Measurements from ENCODE around the gene KCNJ15.

KCNJ15 gene

DNA sequence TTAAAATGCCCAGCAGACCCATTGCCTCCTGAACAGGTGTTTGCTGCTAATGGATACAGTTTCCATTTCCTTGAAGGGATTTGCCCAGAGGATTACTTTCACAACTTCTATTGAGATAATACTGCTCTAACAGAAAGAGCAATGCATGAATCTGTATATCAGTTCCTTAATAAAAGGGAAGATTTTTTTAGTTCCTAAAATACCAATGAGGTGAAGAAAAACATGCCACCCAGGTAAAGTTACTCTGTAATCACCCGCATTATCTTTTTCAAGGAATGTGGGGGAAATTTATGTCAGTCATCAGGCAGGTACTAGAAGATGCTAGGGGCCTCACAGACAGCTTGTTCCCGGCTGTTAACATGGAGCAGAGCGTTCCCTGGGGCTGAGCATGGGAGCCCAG lies 41.1 kb downstream of the KCNJ15 start:
- no peak for DNase-seq (ENCODE audit: low read depth)
- H3K4me3 ChIP-seq (ENCODE audit: low read depth, low read length), result no peak overlapping the region
- TF ChIP-seq POLR2A (IDR thresholded peaks at IDR 0.05; ENCODE audit: extremely low read depth, insufficient read length) (no peak), MYC (IDR thresholded peaks at IDR 0.05; ENCODE audit: low read depth, low read length) (no peak)
- TF ChIP-seq, protein P1, sequence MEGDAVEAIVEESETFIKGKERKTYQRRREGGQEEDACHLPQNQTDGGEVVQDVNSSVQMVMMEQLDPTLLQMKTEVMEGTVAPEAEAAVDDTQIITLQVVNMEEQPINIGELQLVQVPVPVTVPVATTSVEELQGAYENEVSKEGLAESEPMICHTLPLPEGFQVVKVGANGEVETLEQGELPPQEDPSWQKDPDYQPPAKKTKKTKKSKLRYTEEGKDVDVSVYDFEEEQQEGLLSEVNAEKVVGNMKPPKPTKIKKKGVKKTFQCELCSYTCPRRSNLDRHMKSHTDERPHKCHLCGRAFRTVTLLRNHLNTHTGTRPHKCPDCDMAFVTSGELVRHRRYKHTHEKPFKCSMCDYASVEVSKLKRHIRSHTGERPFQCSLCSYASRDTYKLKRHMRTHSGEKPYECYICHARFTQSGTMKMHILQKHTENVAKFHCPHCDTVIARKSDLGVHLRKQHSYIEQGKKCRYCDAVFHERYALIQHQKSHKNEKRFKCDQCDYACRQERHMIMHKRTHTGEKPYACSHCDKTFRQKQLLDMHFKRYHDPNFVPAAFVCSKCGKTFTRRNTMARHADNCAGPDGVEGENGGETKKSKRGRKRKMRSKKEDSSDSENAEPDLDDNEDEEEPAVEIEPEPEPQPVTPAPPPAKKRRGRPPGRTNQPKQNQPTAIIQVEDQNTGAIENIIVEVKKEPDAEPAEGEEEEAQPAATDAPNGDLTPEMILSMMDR (IDR thresholded peaks at IDR 0.05; ENCODE audit: low read depth, low read length), result no peak
- TF ChIP-seq, protein P2, sequence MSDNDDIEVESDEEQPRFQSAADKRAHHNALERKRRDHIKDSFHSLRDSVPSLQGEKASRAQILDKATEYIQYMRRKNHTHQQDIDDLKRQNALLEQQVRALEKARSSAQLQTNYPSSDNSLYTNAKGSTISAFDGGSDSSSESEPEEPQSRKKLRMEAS (IDR thresholded peaks at IDR 0.05; ENCODE audit: low read depth, low read length), result no peak

DNA sequence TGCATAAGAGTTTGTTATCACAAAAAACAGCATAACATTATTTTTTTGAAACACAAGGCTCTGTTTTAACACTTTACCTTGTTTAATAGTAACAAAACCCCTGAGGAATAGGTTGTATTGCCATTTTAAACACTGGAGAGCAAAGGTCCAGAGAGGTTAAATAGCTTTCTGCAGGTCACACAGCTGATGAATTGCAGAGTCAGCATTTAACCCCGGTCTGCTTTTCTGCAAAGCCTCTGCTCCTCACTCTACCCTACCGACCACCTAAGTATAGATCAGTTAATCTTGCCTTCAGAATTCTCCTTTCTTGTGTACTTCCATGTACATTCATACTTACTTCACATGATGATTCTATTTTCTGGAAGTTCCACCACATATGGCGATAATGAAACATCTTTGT lies 42.0 kb downstream of the KCNJ15 start:
- TF ChIP-seq, protein P1 (IDR thresholded peaks at IDR 0.05; ENCODE audit: low read depth, low read length), result no peak
- H3K4me3 ChIP-seq (ENCODE audit: low read depth, low read length), result no peak overlapping the region
- DNase-seq (ENCODE audit: low read depth), result no peak

DNA sequence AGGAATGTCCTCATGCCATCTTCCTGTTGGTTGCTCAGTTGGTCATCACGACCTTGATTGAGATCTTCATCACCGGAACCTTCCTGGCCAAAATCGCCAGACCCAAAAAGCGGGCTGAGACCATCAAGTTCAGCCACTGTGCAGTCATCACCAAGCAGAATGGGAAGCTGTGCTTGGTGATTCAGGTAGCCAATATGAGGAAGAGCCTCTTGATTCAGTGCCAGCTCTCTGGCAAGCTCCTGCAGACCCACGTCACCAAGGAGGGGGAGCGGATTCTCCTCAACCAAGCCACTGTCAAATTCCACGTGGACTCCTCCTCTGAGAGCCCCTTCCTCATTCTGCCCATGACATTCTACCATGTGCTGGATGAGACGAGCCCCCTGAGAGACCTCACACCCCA lies 42.9 kb downstream of the KCNJ15 start:
- TF ChIP-seq, protein P2 (IDR thresholded peaks at IDR 0.05; ENCODE audit: low read depth, low read length), result no peak
- TF ChIP-seq, protein P1 (IDR thresholded peaks at IDR 0.05; ENCODE audit: low read depth, low read length), result no peak
- TF ChIP-seq POLR2A (IDR thresholded peaks at IDR 0.05; ENCODE audit: extremely low read depth, insufficient read length) (no peak), MYC (IDR thresholded peaks at IDR 0.05; ENCODE audit: low read depth, low read length) (no peak)
- no peak overlapping the region for H3K4me3 ChIP-seq (ENCODE audit: low read depth, low read length)

DNA sequence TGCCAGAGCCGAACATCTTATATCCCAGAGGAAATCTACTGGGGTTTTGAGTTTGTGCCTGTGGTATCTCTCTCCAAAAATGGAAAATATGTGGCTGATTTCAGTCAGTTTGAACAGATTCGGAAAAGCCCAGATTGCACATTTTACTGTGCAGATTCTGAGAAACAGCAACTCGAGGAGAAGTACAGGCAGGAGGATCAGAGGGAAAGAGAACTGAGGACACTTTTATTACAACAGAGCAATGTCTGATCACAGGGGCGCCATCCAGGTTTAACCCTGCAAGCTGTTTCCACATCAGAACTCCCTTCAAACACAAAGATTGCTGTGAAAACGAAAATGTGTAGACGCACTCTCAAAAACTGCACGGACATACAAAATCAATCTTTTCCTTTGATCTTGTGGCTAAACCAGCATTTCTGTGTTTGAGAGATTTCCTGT lies 43.4 kb downstream of the KCNJ15 start:
- TF ChIP-seq POLR2A (IDR thresholded peaks at IDR 0.05; ENCODE audit: extremely low read depth, insufficient read length) (no peak), MYC (IDR thresholded peaks at IDR 0.05; ENCODE audit: low read depth, low read length) (no peak)
- TF ChIP-seq, protein P2 (IDR thresholded peaks at IDR 0.05; ENCODE audit: low read depth, low read length), result no peak
- TF ChIP-seq, protein P1 (IDR thresholded peaks at IDR 0.05; ENCODE audit: low read depth, low read length), result no peak
- no peak overlapping the region for H3K4me3 ChIP-seq (ENCODE audit: low read depth, low read length)
- DNase-seq (ENCODE audit: low read depth), result no peak

More for the DNA sequence above, 42.9 kb downstream of the KCNJ15 start:
- DNase-seq (ENCODE audit: low read depth), result no peak

DNA sequence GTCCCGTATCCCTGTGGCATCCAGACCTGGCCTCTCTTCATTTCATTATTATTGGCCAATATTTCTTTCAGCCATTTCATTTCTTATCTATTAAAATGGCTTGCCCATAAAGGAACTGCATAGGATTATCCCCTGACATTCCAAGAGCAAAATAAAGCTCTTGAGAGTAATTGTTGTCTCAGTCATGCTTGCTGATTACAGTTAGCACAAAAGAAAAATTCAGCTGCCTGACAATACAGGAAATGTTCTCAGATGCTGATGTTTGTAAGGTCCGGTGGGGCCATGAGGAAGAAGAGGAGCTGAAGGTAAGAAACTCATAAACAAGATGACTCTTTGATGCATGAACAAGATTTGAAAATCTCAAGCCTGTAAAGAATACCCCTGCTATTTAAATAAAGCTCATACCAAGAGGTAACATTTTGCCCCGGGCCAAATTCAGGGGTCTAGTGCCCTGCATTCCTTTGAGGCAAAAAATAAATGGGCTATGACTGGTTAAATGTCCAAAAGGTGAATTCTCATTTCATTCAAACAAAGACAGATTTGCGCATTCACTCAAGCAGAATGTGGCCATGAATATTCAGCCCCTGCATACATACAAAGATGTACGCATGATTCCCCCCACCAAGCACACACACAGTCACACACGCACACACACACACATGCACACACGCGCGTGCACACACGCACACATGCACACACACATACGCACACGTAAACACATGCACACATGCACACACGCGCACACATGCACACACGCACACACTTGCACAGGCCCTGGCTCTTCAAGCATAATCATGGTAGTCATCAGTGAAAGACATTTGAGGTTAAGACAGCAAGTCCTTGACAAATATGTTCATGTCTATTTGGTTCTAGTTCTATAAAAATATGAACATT lies 44.8 kb downstream of the KCNJ15 start:
- H3K4me3 ChIP-seq (ENCODE audit: low read depth, low read length), result no peak overlapping the region
- DNase-seq (ENCODE audit: low read depth), result no peak
- TF ChIP-seq, protein P2 (IDR thresholded peaks at IDR 0.05; ENCODE audit: low read depth, low read length), result no peak

DNA sequence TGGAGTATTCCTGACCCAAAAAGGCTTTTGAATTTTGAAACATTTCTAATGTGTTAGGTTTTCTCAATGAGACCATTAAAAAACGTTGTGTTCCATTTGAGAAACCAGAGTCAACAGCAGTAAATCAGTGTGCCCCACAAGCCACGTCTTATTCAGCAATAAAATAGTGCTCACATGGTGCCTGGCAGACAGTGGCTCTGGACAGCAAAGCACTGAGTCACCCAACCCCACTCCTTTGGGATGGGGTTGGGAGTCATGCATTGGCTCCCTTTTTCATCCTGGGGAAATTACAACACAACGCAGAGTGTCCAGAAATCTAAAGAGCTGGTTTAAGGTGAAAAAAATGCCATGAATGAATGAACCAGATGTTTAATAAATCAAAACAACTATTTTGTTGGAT lies 46.5 kb downstream of the KCNJ15 start:
- no peak for TF ChIP-seq POLR2A (IDR thresholded peaks at IDR 0.05; ENCODE audit: extremely low read depth, insufficient read length)
- TF ChIP-seq MYC (IDR thresholded peaks at IDR 0.05; ENCODE audit: low read depth, low read length), result no peak
- TF ChIP-seq, protein P2 (IDR thresholded peaks at IDR 0.05; ENCODE audit: low read depth, low read length), result no peak
- TF ChIP-seq, protein P1 (IDR thresholded peaks at IDR 0.05; ENCODE audit: low read depth, low read length), result no peak
- H3K4me3 ChIP-seq (ENCODE audit: low read depth, low read length), result no peak overlapping the region
- DNase-seq (ENCODE audit: low read depth), result no peak

Data from NB4 (cell line).